H1 (cell line): ENCODE results near the gene PHOSPHO1. TPM values are rescaled to one million over a fixed set of nuclear protein-coding genes. Genes with fewer than 3 reads are reported as not detected.

Source experiments
- CHD1 ChIP-seq: IDR thresholded peaks from 2 replicates; pipeline ENCODE4 v1.6.1; 2012; ENCODE audit warnings: low read depth, low read length, improper control_type of control experiment
- RXRA ChIP-seq: IDR thresholded peaks from 2 replicates; pipeline ENCODE4 v1.6.1; 2011; ENCODE audit warnings: low read depth, mild to moderate bottlenecking, low read length, moderate library complexity; ENCODE audit not compliant: insufficient read depth
- SP1 ChIP-seq: IDR thresholded peaks from 2 replicates; pipeline ENCODE4 v1.6.1; 2011; ENCODE audit warnings: low read depth, low read length
- polyA plus RNA-seq, 7 experiments: library from polyadenylated mRNA; depleted of rRNA in 3 of 7; stranded (reverse) in 5 of 7; unstranded in 2 of 7; fragments of >200 nt in 5 of 7; fragments of 200-250 nt in 2 of 7; gene quantifications; 1 replicate in 5 of 7; 2 replicates in 1 of 7; 4 replicates in 1 of 7; pipeline versions ENCODE4 v1.2.1 to v1.2.3, GENCODE V29; 2011 to 2013; ENCODE audit warnings: missing spikeins in 2 of 7, mixed read lengths in 2 of 7
- total RNA-seq: library from RNA; stranded (reverse); fragmentation: NEBNext Ultra II Directional; extraction: Animal tissue kit (Norgen Biotek cat#: 25700); gene quantifications from 2 replicates; pipeline ENCODE4 v1.2.1, GENCODE V29; 2021
- TF ChIP-seq, protein P1 (sequence below): IDR thresholded peaks from 2 replicates; pipeline ENCODE4 v1.6.1; 2012; ENCODE audit warnings: inconsistent platforms

Gene PHOSPHO1
- total and polyA plus RNA-seq, 2 of the 8 experiments (the other 6 are each of a cell fraction or from before 2014, with no cell fraction given): 0.34 to 0.45 TPM

DNA sequence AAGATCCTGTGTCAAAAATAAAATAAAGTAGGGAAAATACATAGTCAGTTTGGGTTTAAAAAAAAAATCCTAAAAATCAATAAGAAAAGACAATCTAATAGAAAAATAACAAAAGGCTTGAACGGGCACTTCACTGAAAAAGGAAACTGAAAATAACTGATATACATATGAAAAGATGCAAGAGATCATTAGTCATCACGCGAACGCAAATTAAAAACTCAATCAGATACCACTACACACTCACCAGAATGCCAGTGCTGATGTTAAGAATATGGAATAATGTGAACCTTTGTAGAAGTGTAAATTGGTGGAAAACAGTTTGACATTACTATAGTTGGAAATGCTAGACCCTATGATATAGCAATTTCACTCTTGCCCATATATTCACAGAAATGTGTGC is 34.8 kb downstream of the PHOSPHO1 start (continued):
- TF ChIP-seq, protein P1, sequence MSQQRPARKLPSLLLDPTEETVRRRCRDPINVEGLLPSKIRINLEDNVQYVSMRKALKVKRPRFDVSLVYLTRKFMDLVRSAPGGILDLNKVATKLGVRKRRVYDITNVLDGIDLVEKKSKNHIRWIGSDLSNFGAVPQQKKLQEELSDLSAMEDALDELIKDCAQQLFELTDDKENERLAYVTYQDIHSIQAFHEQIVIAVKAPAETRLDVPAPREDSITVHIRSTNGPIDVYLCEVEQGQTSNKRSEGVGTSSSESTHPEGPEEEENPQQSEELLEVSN: no peak
- TF ChIP-seq RXRA: no peak
- TF ChIP-seq SP1: no peak
- no peak for TF ChIP-seq CHD1
